ENCODE measurements around the gene BTRC. TPM values are rescaled to one million over a fixed set of nuclear protein-coding genes. Genes with fewer than 3 reads are reported as not detected.

BTRC gene
- total and polyA plus RNA-seq, 2 donors from 2014 or later = 6.7 to 18.0 TPM

DNA sequence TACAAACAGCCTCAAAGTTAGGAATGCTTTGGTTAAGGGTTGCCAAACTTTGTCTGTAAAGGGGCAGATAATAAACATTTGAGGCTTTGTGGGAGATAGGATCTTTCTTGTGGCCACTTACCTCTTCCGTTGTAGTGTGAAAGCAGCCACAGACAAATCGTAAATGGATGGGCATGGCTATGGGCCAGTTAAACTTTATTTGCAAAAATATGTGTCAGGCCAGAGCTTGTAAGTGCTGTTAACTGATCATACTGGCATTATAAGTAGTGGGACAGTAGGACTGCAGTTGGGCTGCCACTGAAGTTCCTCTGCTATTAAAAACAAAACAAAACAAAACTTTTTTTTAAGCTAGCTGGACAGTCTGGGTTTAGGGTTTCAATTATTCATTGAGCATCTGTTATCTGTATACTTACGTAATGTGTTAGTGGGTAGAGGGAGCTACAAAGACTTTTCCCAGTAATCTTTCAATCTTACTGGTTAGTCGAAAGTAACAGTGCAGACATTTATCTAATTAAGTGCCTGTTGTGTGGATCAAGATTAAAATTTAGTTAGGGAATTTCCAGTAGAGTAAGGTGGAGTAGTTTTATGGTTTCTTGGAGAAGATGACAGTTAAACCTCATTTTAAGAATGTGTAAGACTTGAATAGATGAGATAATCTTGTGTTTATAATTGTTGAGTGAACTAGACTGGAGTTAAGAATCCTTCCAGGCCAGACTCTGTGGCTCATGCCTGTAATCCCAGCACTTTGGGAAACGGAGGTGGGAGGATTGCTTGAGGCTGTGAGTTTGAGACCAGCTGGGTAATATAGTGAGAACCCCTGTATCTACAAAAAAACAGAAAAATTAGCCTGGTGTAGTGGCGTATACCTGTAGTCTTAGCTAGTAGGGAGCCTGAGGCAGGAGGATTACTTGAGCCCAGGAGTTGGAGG, 100.1 kb downstream of the BTRC start:
- no peak overlapping the region for H3K9ac ChIP-seq (ENCODE audit: low read length in 3 of 3)
- FAIRE-seq = no peak
- H3K4me1 ChIP-seq (ENCODE audit: control insufficient read depth in 2 of 3, insufficient read depth in 2 of 3, low read depth in 1 of 3, low read length in 3 of 3) = no peaks in the 10 kb centered on the region
- H3K36me3 ChIP-seq (ENCODE audit: control insufficient read depth in 2 of 3, insufficient read depth in 3 of 3, low read length in 3 of 3) = no peaks in the 10 kb centered on the region
- no peaks in the 10 kb centered on the region for H3K9me3 ChIP-seq (ENCODE audit: control insufficient read depth in 2 of 3, insufficient read depth in 1 of 3, low read length in 3 of 3)
- TF ChIP-seq, protein P1, sequence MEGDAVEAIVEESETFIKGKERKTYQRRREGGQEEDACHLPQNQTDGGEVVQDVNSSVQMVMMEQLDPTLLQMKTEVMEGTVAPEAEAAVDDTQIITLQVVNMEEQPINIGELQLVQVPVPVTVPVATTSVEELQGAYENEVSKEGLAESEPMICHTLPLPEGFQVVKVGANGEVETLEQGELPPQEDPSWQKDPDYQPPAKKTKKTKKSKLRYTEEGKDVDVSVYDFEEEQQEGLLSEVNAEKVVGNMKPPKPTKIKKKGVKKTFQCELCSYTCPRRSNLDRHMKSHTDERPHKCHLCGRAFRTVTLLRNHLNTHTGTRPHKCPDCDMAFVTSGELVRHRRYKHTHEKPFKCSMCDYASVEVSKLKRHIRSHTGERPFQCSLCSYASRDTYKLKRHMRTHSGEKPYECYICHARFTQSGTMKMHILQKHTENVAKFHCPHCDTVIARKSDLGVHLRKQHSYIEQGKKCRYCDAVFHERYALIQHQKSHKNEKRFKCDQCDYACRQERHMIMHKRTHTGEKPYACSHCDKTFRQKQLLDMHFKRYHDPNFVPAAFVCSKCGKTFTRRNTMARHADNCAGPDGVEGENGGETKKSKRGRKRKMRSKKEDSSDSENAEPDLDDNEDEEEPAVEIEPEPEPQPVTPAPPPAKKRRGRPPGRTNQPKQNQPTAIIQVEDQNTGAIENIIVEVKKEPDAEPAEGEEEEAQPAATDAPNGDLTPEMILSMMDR (IDR thresholded peaks at IDR 0.05; ENCODE audit: borderline replicate concordance, extremely low read depth, insufficient read depth) = no peak
- no peak overlapping the region for H3K4me3 ChIP-seq (ENCODE audit: low read length in 3 of 3)
- no peak for DNase-seq
- intact Hi-C loops (cut with DNase I) = no loop called here
- no peak overlapping the region for H3K27ac ChIP-seq (ENCODE audit: low read depth in 2 of 2, low read length in 2 of 2)
- H3K27me3 ChIP-seq (ENCODE audit: control insufficient read depth, insufficient read depth, low read length) = no peaks in the 10 kb centered on the region

DNA sequence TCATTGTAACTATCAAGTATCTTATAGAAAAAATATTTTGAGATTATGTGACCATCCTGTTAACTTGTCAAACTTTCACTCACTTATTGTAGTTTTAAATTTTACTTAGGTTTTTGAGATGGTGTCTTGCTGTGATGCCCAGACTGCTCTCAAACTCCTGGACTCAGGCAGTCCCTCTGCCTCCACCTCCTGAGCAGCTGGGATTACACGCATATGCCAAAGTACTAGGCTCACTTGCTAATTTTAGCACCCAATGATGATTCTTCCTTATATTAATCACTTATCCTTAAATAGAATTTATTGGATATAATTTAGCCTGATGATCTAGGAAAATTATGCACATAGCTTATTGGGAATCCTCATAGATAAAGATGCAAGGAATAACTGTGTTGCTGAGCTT, 104.9 kb downstream of the BTRC start:
- Histone ChIP-seq H3K9ac (ENCODE audit: low read length in 3 of 3) (no peak overlapping the region), H3K4me1 (ENCODE audit: control insufficient read depth in 2 of 3, insufficient read depth in 2 of 3, low read depth in 1 of 3, low read length in 3 of 3) (no peaks in the 10 kb centered on the region), H3K27me3 (ENCODE audit: control insufficient read depth, insufficient read depth, low read length) (no peaks in the 10 kb centered on the region), H3K36me3 (ENCODE audit: control insufficient read depth in 2 of 3, insufficient read depth in 3 of 3, low read length in 3 of 3) (no peaks in the 10 kb centered on the region), H3K4me3 (ENCODE audit: low read length in 3 of 3) (no peak overlapping the region), H3K27ac (ENCODE audit: low read depth in 2 of 2, low read length in 2 of 2) (no peak overlapping the region), H3K9me3 (ENCODE audit: control insufficient read depth in 2 of 3, insufficient read depth in 1 of 3, low read length in 3 of 3) (no peaks in the 10 kb centered on the region)
- TF ChIP-seq, protein P1 (IDR thresholded peaks at IDR 0.05; ENCODE audit: borderline replicate concordance, extremely low read depth, insufficient read depth) = no peak
- FAIRE-seq = no peak
- no peak for DNase-seq
- intact Hi-C loops (cut with DNase I) = no loop called here

DNA sequence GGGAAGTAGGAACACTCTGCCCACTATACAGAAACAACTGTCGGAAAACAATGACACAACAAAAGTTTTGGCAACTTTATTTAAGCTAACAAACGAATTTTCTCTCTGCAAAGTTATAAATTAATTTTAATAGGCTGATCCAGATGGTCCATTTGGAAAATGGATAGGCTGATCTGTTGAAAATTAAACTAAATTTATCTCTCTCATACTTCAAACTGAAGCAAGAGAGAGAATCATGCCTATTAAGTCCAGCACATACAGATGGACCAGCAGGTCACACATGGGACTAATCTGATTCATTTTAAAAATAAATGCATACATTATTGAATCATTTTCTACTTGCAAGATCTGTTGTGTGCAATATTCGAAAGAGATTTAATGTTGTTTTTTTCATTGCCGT, 110.1 kb downstream of the BTRC start:
- no peak for DNase-seq

More for the DNA sequence above, 110.1 kb downstream of the BTRC start:
- Histone ChIP-seq H3K4me1 (ENCODE audit: control insufficient read depth in 2 of 3, insufficient read depth in 2 of 3, low read depth in 1 of 3, low read length in 3 of 3) (no peaks in the 10 kb centered on the region), H3K9ac (ENCODE audit: low read length in 3 of 3) (no peak overlapping the region), H3K9me3 (ENCODE audit: control insufficient read depth in 2 of 3, insufficient read depth in 1 of 3, low read length in 3 of 3) (no peaks in the 10 kb centered on the region), H3K4me3 (ENCODE audit: low read length in 3 of 3) (no peak overlapping the region), H3K36me3 (ENCODE audit: control insufficient read depth in 2 of 3, insufficient read depth in 3 of 3, low read length in 3 of 3) (no peaks in the 10 kb centered on the region), H3K27ac (ENCODE audit: low read depth in 2 of 2, low read length in 2 of 2) (no peak overlapping the region), H3K27me3 (ENCODE audit: control insufficient read depth, insufficient read depth, low read length) (no peaks in the 10 kb centered on the region)
- intact Hi-C loops (cut with DNase I) = no loop called here
- FAIRE-seq = no peak
- TF ChIP-seq, protein P1 (IDR thresholded peaks at IDR 0.05; ENCODE audit: borderline replicate concordance, extremely low read depth, insufficient read depth) = no peak

Measured in kidney (tissue), 14 donors.